ENCODE measurements around the gene SMURF2. TPM values are rescaled to one million over a fixed set of nuclear protein-coding genes. Genes with fewer than 3 reads are reported as not detected.

SMURF2 gene
- total RNA-seq, 1 experiment from 2014 or later: 76.6 TPM

DNA sequence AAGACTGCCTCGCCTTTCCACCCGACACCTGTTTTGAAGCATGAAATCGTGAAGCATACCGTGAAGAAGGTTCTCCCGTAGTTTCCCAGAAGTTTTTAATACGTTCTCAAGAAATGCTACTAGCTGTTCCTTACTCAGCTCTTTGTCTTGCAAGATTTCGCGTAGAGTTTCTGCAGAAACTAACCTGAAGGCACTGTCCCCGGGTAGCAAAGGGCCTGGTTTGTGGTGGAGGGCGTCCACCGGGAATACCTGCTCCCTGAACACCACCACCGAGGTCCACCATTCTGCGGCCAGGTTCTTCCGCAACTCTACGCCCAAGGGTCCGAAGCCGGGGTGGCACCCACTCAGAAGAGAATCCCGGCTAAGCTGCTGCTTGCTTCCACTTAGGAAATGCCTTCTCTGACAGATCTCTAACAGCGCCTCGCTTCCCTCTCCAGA is 165.7 kb downstream of the SMURF2 start:
- ChIA-PET CTCF (interaction anchor here (0.7 to 1.1 kb wide), 4 partner anchors 10 to 78 kb away, joined by 3 to 6 read pairs (median 4); partner anchors contain the start of gene CEP95), POLR2A (ENCODE audit: unreplicated experiment) (interaction anchor here (0.5 to 1.7 kb wide), 3 partner anchors 10 to 607 kb away, joined by 4 to 50 read pairs (median 5); partner anchors contain the start of genes CEP95 and DDX5)
- TSS peak; percentile 3 for BruUV-seq (replicated peaks)
- intact Hi-C loops (cut with micrococcal nuclease): no loop called here
- Histone ChIP-seq H3F3A (ENCODE audit: low read length, unreplicated experiment) (peaks cover 43% of the 10 kb centered on the region), H3K9me3 (ENCODE audit: low read length) (no peaks in the 10 kb centered on the region), H3K4me2 (ENCODE audit: low read length) (peak overlapping the region; percentile 93), H3K4me3 (ENCODE audit: low read length) (peak overlapping the region; percentile 86), H3K27ac (ENCODE audit: low read length) (peak overlapping the region; percentile 68), H2AFZ (ENCODE audit: low read length) (peak overlapping the region; percentile 65), H3K9ac (ENCODE audit: low read length) (peak overlapping the region; percentile 77), H3K9me2 (replicated peaks; ENCODE audit: low read length) (no peaks in the 10 kb centered on the region), H3K79me2 (ENCODE audit: low read length) (peaks cover 53% of the 10 kb centered on the region), H3K27me3 (ENCODE audit: low read length) (no peaks in the 10 kb centered on the region), H3K36me3 (ENCODE audit: low read depth, low read length) (peaks cover 47% of the 10 kb centered on the region), H4K20me1 (ENCODE audit: low read length) (peaks cover 35% of the 10 kb centered on the region), H3K4me1 (ENCODE audit: insufficient read depth, low read length) (peaks cover 61% of the 10 kb centered on the region)
- DNase-seq (peak; percentile 25), ATAC-seq (no peak)
- TF ChIP-seq EZH2 (IDR thresholded peaks at IDR 0.05; ENCODE audit: low read length, unreplicated experiment) (no peak), EZH2phosphoT487 (IDR thresholded peaks at IDR 0.05; ENCODE audit: borderline replicate concordance, low read length) (no peak)
- TF ChIP-seq, protein P1, sequence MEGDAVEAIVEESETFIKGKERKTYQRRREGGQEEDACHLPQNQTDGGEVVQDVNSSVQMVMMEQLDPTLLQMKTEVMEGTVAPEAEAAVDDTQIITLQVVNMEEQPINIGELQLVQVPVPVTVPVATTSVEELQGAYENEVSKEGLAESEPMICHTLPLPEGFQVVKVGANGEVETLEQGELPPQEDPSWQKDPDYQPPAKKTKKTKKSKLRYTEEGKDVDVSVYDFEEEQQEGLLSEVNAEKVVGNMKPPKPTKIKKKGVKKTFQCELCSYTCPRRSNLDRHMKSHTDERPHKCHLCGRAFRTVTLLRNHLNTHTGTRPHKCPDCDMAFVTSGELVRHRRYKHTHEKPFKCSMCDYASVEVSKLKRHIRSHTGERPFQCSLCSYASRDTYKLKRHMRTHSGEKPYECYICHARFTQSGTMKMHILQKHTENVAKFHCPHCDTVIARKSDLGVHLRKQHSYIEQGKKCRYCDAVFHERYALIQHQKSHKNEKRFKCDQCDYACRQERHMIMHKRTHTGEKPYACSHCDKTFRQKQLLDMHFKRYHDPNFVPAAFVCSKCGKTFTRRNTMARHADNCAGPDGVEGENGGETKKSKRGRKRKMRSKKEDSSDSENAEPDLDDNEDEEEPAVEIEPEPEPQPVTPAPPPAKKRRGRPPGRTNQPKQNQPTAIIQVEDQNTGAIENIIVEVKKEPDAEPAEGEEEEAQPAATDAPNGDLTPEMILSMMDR (conservative IDR thresholded peaks at IDR 0.05; ENCODE audit: low read depth, low read length): no peak

Small RNAs within 50 kb of the gene (microRNA-seq; reads per million reads assigned to microRNA genes)
- 15.5 reads per million, percentile 42 among the genes with 10 or more reads in this experiment for gene MIR3064 (ENCODE audit: unreplicated experiment)
- not detected for gene MIR5047 (ENCODE audit: unreplicated experiment)

Other genes starting within 250 kb of the SMURF2 start
- gene MILR1, start 213.2 kb downstream of the SMURF2 start, total RNA-seq (2014; rRNA removed): 10.1 and 13.3 TPM in 2 replicates
- 20.3 and 37.7 TPM in 2 replicates for gene POLG2, start 165.3 kb downstream of the SMURF2 start, total RNA-seq (2014; rRNA removed)
- gene DDX5, start 156.0 kb downstream of the SMURF2 start, total RNA-seq (2014; rRNA removed): 450 and 493 TPM in 2 replicates
- 32.4 and 59.1 TPM in 2 replicates for gene CEP95, start 155.3 kb downstream of the SMURF2 start, total RNA-seq (2014; rRNA removed)